Right lobe of liver (tissue), 4 donors: ENCODE measurements around the gene ZFYVE9.

Experiments
- CTCF ChIP-seq, 4 donors: fragments of 200-600 bp in 3 of 4; fragments of 450-650 bp in 1 of 4; IDR thresholded peaks; one replicate each; pipeline versions ENCODE4 v1.5.1 to v1.8.0; 2016 to 2022; ENCODE audit warnings: antibody characterized with exemption in 4 of 4, mild to moderate bottlenecking in 2 of 4
- POLR2A ChIP-seq: fragments of 450-650 bp; IDR thresholded peaks from one replicate; pipeline ENCODE4 v1.6.1; 2017; ENCODE audit warnings: antibody characterized with exemption, mild to moderate bottlenecking
- donor health status: DM: no; HTN: no; CAD: no.
- donor health status: DM: no; HTN: no; CAD: no.
- donor health status: DM: no; HTN: yes; CAD: no.

GRCh38 chr1:52355847-52356505 lies 214.1 kb downstream of the ZFYVE9 start:
- TF ChIP-seq POLR2A (no peak), CTCF (IDR thresholded peaks at IDR 0.05) (no peak)
